CD1c-positive myeloid dendritic cell (primary cell): ENCODE results near the gene AMBRA1.
"Not testable (repeated sequence)": the region's sequence is repeated elsewhere in the genome, so short reads cannot be mapped to it uniquely, and the experiment has no call there.

ENCODE experiments used
- DNase-seq: peaks from one replicate; pipeline ENCODE4 v3.0.0-alpha.2; 2016; ENCODE audit errors: extremely low spot score

AMBRA1 gene

DNA sequence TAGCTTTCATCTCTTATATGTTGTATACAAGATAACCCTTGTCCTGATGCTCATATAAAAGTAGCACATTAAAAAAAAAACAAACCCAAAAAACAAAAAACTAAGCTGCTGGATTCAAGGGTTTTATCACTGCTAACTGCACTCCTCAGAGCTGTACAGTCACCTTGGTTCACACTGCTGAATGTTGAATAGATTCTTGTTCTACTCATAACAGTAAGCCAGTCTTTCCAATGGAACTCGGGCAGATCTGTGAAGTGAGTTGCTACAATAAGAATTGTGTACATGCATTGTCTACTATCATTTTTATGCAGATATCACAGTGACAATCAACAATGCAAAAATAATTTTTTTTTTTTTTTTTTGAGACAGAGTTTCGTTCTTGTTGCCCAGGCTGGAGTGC lies 18.5 kb upstream of the AMBRA1 start:
- DNase-seq = no peak

DNA sequence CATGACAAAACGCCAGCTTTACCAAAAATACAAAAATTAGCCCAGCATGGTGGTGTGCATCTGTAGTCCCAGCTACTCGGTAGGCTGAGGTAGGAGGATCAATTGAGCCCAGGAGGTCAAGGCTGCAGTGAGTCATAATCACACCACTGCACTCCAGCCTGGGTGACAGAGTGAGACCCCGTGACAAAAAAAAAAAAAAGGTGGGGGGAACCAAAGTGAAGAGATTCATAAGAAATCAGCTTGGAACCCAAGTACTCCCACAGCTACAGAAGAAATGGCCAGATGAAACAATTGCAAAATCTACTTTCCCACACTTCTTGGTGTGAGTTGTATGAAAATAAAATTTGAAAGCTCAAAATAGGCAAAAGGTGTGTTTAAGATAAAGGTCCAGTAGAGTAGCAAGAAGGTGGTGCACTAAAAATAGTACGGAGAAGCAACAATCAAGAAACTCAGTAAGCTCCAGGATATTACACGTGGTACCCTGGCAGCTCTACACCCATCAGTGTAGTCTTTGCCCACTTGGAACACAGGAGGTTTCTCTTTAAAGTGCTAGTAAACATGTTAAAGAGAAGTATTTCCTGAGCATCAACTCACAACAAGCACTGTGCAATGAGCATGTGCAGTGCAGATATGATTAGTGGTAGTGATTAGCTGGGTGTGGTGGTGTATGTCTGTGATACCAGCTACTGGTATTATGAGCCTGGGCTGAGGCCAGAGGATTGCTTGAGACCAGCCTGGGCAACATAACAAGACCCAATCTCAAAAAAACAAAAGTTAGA lies 17.9 kb upstream of the AMBRA1 start:
- DNase-seq = no peak

DNA sequence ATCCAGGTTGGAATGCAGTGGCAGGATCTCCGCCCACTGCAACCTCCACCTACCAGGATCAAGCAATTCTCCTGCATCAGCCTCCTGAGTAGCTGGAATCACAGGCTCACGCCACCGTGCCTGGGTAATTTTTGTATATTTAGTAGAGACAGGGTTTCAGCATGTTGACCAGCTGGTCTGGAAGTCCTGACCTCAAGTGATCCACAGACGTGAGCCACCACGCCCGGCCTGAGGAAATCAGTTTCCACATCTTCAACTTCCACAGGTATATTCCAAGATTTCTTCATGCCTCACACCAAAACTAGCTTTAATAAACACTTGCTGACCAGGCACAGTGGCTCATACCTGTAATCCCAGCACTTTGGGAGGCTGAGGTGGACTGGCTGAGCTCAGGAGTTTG lies 15.6 kb upstream of the AMBRA1 start:
- DNase-seq = no peak

DNA sequence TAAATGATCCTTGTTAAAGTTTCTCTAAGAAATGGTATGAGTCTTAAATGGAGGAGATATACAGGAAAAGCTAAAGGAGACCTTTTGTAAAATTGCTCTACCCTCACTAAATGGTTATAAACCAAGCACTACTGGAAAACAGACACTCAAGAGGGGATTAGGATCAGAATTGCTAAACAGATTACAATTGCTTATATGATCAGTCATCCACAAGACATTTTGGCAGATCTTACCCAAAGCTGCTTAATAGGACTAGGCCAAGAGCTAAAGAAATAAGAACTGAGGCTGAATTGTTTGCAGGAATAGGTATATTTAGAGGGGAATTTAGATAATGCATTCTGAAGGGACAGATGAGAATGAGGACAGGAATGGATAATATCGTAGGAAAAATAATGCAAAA lies 13.7 kb upstream of the AMBRA1 start:
- no peak for DNase-seq

DNA sequence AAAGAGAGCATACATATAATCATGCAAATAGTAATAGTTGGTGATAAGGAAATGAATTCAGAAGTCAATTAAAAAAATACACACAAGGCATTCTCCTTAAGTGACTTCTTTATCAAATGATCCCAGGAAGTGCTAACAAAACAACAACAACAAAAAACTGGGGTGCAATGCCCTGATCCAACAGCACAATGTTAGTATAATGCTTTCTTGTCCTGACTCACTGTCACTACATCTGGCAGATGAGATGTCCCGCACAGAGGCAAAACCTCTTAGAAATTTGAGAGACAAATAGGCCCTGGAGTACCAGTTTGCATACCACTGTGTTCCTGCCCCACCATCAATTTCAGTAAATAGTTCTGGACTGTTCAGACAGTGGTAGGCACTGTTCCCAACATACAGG lies 11.0 kb upstream of the AMBRA1 start:
- DNase-seq = no peak

DNA sequence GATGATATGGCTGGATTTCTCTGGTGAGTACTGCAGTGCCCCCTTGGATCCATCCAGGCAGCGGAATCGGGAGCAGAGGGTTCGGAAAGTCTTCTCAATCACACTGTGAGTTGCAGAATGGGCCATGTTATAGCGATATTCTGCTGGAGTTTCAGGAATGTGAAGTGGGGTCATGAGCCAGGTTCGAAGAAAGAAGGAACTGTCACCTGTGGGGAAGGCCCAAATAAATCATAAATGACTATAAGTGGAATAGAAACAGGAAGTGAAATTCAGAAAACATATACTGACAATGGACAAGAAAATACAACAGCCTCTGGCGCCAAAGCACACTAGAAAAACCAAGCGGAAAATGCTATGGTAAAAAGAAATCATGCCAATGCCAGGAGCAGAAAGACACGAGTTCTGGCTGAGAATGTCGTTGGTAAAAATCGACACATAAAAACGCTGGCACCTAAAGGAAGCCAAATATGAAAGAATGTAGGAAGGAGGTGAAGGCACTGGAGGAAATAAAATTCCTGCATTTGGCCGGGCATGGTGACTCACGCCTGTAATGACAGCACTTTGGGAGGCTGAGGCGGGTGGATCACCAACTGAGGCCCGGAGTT lies 10.0 kb upstream of the AMBRA1 start:
- DNase-seq = no peak

DNA sequence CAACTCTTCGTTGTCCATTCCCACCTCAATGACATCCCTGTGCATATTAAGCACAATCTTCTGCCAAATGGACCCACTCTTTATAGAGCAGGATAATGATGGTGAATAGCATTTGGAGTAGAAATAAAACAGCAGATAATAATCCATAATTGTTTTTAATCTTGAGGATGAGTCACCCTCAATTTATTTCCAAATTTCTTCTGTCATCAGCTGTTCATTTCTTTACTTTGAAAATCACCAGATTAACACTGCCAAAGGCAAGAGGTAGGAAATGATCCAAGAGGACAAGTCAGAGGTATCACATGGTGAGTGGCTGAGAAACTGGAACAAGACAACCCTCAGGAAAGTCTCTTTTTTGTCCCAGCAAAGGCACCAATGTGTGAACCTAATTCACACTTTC lies 7.3 kb upstream of the AMBRA1 start:
- no peak for DNase-seq

DNA sequence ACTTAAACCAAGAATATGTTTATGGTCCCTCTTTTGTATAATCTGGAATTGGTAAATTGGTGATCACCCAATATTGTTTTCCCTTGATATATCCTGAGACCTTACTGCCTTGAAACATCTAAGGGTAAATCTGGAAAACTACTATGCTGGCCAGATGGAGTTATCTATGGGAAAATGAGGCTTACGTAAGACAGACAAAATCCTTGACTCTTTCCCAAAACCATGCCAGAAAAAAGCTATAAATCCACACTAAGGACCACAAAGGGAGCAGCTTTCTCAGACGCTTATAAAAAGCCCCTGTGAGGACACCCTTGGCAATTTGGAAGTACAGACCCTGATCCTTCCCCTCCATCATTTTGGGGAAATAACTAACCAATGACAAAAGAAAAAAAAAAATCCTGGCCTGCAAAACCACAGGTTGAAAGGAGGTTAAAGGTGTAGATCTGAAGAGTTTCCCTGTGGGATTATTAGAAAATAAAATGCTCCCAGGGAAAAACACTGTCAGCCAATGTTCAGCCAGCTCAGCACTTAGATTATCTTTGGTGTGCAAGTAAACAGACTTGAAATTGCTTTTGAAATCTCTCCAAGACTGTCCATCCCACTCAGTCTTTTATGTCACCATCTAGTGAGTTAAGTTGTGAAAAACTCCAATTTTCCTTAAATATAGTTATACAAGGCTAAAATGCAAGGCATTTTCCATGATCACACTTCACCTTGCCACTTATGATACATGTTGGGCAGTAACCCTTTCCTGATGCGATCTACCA lies 6.6 kb upstream of the AMBRA1 start:
- DNase-seq = no peak

DNA sequence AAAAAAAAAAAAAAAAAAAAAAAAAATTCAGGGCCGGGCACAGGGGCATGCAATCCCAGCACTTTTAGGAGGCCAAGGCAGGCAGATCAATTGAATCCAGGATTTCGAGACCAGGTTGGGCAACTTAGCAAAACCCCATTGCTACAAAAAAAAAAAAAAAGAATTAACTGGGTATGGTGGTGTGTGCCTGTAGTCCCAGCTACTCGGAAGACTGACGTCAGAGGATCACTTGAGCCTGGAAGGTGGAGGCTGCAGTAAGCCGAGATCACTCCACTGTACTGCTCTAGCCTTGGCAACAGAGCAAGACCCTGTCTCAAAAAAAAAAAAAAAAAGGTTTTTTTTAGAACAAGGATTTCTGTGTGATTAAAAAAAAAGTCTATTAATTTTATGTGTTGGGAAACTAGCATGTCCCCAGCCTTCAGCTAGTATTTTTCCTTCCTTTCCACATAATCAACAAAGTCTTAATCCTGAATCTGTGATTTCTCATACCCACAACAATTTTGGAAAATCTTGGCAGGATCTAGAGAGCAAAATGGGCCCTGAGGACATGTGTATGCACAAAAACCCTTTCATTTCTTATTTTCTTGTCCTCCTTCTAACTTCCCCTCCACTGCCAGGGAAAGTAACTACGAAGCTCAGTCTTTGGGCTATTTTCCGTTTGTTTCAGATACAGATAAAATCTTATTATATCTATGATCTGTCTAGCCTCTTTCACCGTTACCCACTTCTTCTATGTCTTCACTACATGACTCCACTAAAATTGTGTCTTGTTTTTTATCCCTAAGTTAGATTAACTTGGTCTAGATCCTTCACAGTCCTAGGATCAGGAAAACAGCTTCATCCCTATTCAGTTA lies 5.7 kb upstream of the AMBRA1 start:
- DNase-seq = no peak

DNA sequence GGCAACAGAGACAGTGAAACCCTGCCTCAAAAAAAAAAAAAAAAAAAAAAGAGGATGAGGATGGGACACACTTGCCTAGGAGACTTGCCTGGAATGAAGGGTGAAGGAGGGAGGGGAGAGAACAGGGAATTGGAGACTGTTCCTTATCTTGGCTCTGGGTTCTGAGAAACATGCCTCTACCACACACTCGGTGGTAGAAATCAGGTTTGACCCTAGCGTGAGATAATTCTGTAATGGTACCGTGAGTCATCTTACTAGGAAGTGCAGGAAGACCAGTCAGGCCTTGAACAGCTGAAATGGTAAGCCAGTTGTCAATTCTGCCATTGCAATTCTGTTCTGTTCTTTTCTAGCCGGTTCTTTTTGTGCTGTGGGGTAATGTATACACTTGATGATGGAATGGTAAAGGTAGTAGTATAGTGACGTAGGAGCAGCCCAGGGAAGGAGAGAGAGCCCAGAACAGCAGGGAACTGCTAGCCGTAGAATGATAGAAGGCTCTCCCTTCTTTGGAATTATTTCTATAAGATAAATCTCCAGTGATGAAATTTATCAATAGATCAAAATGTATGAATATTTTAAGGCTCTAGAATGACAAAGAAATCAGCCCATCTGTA lies 3.9 kb upstream of the AMBRA1 start:
- DNase-seq = no peak

DNA sequence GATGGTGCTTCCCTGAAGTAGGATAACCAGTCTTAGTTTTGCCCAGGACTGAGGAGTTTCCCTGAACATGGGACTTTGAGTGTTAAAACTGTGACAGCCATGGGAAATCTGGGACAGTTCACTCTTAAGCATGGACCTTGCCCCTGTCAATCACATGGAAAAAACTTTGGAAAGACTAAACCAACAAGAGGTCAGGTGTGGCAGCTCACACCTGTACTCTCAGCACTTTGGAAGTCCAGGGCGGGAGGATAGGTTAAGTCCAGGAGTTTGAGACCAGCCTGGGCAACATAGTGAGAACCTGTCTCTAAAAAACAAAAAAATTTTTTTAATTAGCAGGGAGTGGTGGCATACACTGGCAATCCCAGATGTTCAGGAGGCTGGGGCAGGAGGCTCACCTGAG lies 3.3 kb upstream of the AMBRA1 start:
- DNase-seq = no peak

DNA sequence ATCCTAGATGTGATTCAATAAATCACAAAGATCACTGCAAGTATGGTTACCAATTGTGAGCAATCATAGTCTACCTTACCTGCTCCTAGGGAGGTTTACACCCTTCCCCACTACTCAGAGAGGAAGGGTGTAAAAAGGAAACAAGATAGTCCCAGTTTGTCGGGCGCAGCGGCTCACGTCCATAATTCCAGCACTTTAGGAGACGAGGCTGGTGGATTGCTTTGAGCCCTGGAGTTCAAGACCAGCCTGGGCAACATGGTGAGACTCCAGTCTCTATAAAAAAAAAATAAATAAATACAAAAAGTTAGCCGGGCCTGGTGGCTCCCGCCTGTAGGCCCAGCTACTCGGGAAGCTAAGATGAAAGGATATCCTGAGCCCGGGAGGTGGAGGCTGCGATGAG lies 962 bp upstream of the AMBRA1 start:
- DNase-seq = no peak

DNA sequence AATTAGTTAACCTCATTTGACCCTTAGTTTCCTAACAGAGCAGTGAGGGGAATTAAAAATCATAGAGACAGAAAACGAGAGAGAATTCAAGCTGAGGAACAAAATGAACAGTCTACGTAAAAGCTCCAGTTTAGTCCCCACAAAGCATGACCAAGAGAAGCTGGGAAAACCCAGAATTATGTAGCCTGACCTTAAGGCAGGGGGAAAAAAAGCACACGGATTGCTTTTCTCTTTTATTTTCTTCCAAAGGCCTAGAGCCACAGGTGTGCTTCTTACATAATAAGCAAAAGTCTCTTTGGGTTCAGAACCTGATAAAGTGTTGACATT lies 514 bp upstream of the AMBRA1 start:
- no peak for DNase-seq

DNA sequence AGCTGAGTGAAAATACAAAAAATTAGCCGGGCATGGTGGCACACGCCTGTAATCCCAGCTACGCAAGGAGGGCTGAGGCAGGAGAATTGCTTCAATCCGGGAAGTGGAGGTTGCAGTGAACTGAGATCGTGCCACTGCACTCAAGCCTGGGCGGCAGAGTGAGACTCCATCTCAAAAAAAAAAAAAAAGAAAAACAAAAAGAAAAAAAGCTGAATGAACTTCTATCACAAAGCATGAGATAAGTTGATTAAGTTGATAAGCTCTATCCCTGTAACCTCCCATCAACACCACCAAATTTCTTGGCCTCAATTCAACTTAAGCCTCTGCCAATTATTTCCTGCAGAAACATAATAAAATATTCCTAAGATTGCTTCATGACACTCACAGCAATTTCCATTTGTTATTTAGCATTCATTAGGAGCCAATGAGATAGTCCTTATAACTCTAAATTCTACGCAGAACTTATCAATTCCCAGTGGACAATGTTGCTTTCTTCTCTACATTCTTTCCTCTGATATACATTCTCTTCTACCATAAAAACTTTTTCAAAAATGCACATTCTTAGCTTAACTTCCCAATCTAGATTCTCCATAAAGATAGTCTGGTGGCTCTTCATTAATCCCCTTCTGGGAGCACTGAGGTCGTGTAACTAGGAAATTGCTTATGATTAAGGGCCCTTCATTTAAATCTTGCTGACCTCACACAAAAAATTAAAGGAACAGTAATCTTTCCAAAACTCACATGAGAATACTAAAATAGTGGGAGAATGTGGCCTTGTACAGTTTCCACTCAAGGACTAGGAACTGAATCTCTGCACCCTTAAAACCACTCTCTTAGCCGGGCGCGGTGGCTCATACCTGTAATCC lies 2.9 kb downstream of the AMBRA1 start:
- no peak for DNase-seq

DNA sequence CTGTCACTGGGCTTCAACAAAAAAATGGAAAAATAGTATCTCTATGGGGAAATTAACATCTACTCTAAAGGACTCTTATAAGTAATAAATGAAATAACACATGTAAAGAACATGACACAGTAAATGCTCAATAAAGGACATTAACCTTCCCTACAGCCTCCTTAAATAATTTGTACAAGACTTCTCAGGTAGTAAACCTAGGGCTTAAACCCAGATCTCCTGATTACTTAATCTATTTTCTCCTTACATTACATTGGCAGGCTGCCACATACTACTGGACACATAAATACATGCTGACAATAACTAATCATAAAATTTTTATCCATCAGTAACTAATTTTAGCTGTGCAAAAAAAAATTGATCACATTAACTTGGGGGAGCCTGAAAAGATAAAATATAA lies 4.9 kb downstream of the AMBRA1 start:
- no peak for DNase-seq

DNA sequence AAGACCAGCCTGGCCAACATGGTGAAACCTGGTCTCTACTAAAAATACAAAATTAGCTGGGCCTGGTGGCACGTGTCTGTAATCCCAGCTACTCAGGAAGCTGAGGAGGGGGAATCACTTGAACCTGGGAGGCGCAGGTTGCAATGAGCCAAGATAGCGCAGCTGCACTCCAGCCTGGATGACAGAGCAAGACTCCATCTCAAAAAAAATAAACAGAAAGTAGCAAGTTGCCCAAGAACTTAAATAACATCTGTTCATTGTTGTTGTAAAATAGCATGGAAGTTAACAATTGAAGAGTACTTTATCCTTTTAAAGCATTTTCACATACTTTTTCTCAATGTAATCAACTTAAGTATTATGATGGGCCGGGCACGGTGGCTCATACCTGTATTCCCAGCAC lies 5.7 kb downstream of the AMBRA1 start:
- no peak for DNase-seq

DNA sequence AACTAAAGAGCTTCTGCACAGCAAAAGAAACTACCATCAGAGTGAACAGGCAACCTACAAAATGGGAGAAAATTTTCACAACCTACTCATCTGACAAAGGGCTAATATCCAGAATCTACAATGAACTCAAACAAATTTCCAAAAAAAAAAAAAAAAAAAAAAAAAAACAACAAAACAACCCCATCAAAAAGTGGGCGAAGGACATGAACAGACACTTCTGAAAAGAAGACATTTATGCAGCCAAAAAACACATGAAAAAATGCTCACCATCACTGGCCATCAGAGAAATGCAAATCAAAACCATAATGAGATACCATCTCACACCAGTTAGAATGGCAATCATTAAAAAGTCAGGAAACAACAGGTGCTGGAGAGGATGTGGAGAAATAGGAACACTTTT lies 10.3 kb downstream of the AMBRA1 start:
- not testable (repeated sequence) for DNase-seq

DNA sequence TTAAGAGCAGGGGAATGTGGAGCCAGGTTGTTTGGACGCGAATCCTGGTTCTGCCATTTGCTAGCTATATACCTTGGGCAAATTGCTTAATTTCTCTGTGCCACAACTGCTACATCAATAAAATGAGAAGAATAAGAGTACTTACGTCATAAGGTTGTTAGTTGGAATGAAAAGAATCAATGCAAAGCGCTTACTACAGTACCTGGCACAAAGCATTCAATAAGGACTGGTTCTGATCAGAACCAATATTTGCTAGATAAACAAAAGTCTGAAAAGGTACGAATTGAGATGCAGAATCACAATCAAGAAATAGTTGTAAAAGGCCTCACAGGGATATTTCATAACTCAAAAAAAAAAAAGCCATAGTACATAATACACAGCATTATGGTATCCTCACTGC lies 11.2 kb downstream of the AMBRA1 start:
- DNase-seq = no peak

DNA sequence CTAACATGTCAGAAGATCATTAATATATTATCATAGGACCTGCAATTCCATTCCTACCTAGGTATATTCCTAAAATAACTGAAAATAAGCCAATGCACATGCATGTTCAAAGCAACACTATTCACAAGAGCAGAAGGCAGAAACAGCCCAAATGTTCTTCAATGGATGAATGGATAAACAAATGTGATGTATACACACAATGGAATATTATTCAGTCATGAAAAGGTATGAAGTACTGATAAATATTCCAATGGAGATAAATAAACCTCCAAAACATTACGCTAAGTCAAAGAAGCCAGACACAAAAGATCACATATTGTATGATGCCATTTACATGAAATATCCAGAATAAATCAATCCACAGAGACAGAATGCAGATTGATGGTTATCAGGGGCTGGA lies 16.8 kb downstream of the AMBRA1 start:
- no peak for DNase-seq

DNA sequence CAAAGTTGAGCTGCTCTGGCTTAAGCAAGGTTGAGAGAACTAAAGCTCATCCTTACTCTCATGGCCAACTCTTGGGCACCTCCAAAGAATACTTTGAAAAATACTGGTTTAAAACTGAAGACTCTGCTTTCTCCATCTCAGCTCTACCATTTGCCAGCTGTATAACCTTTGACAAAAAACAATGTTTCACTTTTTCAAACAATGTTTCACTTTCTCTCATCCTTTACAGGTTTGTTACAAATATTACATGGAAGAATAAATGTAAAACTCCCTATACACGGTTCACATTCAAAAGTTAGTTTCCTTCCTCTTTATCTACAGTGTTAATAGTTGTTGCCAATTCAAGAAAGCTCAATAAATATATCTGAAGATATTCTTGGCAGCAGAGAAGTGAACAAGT lies 19.2 kb downstream of the AMBRA1 start:
- no peak for DNase-seq
